NCI-H2227 (cell line): ENCODE measurements around the gene CDCP1.

ENCODE experiments used
- DNase-seq: peaks from one replicate; lab custom pipeline; 2025; ENCODE audit not compliant: unreplicated experiment; lab: John Stamatoyannopoulos, UW

CDCP1 gene, protein sequence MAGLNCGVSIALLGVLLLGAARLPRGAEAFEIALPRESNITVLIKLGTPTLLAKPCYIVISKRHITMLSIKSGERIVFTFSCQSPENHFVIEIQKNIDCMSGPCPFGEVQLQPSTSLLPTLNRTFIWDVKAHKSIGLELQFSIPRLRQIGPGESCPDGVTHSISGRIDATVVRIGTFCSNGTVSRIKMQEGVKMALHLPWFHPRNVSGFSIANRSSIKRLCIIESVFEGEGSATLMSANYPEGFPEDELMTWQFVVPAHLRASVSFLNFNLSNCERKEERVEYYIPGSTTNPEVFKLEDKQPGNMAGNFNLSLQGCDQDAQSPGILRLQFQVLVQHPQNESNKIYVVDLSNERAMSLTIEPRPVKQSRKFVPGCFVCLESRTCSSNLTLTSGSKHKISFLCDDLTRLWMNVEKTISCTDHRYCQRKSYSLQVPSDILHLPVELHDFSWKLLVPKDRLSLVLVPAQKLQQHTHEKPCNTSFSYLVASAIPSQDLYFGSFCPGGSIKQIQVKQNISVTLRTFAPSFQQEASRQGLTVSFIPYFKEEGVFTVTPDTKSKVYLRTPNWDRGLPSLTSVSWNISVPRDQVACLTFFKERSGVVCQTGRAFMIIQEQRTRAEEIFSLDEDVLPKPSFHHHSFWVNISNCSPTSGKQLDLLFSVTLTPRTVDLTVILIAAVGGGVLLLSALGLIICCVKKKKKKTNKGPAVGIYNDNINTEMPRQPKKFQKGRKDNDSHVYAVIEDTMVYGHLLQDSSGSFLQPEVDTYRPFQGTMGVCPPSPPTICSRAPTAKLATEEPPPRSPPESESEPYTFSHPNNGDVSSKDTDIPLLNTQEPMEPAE

DNA sequence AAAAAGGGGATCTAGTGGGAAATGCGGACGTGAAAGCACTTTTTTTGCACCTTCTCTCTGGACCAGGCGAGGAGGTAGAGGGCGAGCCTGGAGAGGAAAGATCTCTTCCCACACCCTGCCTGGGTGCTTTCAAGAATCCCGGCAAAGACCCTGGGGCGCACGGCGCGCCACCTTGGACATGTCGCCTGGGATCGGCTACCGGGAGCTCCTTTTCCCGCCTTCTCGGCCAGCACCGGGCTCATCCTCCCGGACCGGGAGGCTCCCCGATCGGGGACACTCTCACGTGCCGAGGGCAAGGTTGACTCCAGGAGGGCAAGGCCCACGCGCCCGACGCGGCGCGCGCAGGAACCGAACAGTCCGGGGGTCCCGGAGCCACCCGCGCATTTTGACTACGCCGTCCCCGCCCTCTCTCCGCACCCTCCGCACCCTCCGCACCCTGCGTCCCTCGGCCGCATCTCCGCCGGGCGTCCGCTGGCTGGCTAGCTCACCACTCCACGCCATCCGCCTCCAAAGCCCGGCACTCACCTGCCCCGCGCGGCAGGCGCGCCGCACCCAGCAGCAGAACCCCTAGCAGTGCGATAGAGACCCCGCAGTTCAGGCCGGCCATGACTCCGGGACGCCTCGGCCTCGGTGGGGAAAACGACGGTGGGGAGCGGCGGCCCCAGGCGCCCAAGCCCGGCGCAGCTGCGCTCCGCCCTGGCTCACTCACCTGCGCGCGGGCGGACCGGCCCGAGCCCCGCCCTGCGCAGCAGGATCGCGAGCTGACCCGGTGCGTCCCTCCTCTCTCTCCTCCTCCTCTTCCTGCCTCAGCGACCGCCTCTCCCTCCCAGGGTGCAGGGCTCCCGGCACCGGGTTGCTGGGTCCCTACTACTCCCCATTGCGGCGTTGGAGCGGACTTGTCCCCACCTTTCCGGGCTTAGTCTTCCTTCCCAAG, at the start of gene CDCP1:
Gene CDCP1, minus strand, starts transcription at position 698 of the 934 bp plus-strand sequence. Its CDS starts 91 bp downstream, at position 607.
- no peak for DNase-seq

DNA sequence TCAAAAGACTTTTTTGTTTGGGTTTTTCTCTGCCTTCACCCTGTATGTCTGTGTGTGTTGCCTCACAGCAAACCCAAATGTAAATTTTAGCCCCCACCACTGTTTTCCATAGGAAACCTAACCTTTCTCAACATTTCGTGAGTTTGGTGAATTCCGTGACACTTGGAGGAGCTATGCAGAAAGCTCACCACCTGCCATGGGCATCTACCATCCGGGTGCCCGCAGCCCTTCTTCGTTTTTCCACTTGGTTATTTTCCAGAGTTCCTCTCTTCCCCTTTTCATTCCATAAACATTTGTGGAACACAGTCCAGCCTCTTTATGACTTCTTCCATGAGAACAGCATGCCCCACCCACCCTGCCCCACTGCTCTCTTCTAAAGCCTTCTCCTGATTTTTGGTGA, 48.6 kb upstream of the CDCP1 start:
- no peak for DNase-seq

DNA sequence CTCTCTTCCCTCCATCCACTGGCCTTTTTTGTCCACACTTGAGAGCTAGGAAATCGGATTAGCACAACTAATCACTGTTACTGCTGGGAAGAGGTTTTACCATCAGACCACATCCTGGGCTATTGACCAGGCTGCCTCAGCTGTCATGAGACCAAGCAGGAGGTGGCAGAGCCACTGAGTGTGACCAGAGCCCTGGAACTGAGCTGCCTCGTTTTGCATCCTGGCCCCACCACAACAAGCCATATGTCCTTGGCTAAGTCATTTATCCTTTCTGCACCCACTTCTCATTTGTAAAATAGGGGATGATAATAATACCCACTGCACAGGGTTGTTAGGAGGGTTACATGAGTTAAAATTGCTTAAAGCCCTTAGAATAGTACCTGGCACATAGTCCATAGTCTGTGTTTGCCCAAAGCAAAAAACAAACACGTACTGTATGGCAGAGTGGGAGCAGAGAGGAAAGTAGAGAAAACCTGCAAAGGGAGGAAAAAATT, 45.8 kb upstream of the CDCP1 start:
- DNase-seq: no peak

DNA sequence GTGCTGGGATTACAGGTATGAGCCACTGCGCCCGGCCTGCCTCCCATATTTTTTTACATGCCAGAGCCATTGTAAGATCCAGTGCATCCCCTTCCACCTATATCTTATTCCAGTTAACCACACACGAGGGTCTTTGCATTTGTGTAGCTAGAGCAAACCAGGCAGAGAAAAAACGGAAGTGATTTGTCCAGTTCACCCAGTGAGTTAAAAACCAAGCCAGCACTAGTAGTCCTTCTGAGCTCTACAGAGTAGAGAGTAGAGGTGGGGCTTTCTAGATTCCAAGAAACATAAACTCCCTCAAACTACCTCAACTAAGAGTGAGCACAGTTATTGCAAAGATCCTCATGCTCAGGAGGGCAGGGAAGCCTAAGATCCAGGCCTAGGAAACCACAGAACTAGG, 45.2 kb upstream of the CDCP1 start:
- no peak for DNase-seq

DNA sequence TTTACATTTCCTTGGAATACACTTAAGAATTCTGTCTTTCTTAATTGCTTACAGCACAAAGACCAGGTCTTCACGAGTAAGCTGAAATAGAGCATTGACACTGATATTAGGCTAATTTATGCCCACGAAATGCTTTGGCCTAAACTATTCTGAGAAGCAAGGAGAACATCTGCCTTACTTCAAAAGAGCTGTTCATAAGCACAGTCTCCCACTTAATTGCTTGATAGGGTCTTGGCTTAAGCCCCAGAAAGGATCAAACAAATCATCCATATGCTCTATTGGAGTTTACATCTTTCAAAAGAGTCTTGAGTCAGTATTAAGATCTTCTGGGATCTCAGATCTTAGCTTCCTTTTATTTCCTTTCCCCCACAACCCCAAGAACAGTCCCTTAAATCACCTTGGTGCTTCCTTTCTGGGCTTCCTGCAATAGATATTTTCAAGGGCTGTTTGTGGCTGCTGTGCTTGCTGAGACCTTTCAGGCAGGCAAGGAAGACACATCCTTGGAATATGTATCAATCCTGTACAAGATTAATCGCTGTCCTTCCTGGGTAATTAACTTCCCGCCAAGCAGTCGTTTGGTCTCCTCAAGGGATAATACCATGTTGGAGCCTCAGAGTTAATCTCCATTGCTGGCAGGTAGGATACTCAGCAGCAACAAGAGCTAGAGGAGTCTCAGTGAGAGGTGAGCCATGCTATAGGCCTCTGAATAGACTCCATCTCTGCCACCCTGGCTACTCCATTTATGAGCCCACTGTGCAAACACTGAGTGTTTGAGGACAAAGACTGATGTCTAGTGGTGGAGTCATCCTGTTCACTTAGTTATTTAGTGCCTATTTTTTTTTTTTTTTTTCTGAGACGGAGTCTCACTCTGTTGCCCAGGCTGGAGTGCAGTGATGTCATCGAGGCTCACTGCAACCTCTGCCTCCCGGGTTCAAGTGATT, 42.8 kb upstream of the CDCP1 start:
- DNase-seq: peak; percentile 31

DNA sequence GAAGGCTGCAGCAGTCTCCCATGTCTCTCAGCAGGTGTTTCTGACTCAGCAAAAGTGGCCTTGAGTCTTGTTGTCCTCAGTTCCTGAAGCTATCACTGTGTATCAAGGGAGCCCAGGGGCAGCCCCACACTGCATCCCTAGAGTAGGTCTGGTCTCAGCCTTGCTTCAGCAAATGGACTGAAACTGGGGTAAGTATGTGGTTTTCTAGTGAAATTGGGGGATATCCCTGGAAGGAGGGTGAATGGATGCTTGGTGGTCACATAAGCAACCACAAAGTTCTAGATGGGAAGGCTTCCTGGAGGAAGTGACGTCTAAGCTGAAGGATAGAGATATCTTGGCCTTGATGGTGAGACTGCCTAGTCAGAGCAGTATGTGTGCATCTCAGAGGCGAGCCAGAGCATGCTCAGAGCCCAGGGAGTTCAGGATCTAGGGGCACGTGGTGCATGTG, 41.5 kb upstream of the CDCP1 start:
- DNase-seq: no peak

DNA sequence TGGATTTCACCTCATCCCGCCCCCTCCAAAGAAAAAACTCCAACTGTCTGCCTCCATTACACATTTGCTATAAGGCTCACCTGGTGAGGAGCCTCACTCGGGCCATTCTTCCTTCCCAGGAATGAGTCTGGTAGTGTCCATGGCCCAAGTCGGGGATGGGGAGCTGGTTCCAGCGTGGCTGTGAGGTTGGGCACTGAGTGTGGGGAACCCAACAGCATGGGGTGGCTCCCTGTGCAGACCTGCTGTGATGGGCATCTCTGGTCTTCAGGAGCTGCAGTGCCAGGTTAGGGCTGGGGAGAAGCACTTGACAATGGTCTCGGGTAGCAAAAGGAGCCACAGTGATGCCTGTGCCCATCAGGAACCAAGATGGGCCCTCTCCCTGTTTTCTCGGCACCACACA, 40.7 kb upstream of the CDCP1 start:
- DNase-seq: no peak

DNA sequence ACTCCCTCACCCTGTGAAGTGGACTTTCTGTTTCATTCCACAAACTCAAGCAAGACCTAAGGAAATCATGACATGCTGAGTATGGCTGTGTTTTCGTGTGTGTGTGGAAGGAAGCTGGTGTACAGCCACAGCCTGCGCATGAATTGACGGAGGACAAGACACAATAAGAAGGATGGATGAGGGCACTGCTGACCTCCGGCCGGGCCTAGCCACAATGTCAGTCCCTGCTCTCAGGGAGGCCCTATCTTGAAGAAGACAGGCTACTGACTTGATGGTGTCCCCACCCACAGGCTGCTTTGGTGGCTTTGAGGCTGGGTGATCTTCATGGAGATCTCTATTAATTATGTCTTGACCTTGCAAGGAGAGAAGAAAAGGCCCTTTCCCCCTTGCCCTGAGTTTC, 39.3 kb upstream of the CDCP1 start:
- no peak for DNase-seq

DNA sequence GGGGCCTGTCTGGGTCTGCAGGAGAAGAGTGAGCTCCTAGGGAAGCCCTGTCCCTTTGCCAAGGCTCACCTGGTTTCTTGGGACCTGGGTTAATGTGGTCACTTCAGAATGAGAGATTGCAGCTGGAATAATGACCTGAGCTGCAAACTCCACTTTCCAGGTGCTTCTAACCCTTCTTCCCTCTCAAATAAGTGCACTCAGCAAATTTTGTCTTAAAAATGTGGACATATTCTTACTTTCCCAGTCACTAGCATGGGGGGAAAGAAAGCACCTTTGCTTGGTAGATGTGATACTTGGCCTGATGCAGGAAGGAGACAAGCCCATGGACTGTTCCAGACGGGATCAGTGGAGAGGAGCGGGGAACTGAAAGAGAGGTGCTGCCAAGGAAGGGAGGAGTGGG, 38.9 kb upstream of the CDCP1 start:
- DNase-seq: no peak

DNA sequence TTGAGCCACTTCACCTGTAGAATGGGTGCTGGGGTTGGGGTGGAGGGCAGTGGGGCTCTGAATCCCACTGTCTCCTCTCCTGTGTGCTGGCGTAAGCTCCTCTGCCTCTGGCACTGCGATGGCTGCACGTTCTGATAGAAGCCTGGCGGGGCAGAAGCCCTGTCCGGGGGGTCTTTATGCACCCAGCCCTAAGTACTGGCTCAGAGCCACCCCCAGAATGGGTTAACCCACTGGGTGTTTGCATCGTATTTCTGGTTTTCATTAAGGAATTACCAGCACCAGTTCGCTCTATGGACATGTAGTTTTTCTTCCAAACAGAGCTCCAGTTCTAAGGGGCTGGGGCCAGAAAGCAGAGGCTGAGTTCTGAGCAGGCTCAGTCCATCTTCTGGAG, 37.7 kb upstream of the CDCP1 start:
- no peak for DNase-seq

DNA sequence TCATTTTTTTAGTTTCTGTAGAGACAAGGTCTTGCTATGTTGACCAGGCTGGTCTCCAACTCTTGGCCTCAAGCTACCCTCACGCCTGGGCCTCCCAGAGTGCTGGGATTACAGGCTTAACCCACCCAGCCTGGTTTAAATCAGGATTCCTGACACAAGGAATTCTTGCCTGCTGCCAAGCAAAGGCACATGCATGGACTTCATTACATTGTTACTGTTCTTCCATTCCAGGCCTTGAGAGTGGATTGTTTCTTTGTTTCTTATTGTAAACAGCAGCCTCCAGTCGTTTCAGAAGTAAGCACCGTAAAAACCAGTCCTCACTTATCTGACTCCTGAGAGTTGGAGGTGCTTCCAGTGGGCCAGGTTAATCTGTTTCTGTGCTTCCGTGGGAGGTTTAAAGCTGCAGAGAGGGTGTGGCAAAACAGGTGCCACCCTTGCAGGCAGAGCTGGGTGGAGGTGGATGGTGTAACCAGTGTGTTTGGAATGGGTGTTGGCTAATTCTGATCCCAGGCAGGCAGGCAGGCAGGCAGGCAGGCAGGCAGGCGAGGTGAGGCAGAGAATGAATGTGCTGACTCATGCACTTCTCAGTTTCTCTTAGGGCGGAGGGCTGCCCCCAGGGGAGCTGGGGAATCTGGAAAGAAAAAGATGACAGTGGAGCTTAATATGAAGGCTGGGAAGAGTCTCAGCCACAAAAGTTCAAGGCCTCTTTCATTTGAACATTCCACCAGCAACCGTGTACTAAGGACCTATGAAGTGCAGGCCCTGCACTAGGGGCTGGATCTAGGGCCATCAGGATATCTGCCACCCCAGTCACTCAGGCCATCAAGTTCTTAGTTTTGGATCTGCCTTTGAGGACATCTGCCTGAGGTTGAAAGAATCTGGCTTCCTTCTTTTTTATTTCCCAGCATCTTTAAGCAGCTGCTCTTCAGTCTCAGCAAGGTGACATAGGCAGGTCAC, 37.0 kb upstream of the CDCP1 start:
- no peak for DNase-seq

DNA sequence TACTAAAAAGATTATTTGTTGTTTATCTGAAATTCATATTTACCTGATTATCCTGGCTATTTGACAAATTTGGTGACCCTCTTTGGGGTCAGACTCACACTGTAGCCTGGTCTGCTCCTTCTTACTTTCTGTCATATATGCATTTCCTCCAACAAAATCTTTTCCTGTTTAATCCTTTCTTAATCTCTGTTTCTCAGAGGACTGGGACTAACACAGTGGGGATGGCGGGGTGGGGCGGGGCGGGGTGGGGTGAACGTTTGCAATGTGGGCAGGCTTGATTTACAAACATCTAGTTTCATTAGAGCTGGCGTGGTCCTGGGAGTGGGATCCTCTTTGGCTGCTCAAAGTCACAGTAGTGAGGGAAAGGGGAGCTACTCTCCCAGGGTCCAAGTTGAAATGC, 35.3 kb upstream of the CDCP1 start:
- DNase-seq: no peak

DNA sequence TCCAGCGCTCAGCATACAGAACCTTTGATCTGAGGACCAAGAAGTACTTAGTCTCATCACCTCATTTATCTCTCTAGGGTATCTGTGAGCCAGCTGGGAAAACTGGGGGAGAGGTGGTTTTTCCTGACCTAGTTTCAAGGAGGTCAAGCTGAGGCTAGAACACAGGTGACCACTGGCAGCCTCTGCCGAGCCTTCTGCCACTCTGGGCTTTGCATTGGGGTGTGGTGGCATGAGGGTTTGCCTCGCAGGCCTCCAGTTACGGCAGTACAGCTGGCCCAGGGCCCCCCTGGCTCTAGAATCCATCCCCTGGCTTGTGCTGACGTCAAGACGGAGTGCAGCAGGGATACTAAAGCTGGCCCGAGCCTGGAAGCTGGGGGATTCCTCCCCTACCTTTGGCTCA, 34.7 kb upstream of the CDCP1 start:
- no peak for DNase-seq

DNA sequence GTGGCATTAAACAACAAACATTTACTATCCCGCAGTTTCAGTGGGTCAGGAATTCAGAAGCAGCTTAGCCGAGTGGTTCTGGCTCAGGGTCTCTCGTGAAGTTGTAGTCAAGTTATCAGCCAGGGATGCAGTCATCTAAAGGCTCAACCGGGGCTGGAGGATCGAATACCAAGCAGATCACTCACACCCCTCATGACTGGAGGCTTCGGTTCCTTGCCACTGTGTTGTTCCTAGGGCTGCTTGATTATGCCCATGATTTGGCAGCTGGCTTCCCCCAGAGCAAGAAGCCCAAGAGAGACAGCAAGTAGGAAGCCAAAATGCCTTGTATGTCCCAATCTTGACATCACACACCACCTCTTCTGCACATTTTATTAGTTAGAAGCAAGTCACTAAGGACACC, 33.9 kb upstream of the CDCP1 start:
- DNase-seq: no peak

DNA sequence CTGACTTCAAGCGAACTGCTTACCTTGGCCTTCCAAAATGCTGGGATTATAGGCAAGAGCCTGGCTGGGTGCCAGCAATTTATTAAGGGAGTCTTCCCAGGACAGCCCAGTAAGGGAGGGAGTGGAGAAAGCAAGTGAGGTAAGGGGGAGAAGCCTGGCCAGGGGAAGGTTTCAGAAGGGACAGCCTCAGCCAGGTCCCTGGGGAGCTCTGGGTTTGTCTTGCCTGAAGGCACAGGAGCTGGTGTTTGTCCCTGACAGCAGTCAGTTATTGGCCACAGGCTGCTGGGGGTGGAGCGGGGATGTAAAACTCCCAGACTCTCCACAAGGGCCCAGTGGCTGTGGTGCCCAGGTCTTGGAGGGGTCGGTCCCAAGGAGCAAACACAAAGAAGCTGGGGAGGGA, 33.0 kb upstream of the CDCP1 start:
- no peak for DNase-seq

DNA sequence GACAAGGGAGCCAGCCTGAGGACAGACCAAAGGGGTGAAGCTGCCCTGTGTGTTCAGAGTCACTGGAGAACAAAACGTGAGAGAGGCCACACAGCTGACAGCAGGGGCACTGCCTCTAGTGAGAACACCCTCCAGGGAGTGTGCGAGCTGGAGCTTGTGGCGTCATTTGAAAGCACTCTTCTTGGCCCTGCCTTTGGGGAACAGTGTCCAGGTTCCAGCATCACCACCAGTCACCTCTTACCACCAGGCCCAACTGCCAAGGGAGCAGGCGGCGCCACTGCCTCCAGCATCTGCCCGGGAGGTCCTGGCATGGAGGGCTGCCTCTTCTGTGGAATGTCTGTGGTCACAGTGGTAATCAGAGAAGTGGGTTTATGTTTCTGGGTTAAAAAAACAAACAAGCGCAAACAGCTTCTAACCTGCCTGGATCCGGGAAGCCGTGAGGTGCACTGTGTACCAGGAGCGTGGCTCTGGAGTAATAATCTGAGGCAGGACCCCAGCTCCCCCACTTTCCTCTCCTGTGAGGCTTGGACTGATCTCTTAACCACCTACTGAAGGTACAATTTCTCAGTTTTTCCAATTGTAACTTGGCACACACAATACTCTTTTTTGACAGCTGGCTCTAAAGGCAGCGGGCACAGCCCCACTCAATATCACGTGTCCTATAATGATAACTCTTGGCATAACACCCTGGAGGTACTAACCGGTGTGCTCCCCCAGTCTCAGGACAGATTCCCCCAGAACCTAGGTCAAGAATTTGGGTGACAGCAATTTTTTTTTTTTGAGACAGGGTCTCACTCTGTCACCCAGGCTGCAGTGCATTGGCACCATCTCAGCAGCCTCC, 32.2 kb upstream of the CDCP1 start:
- DNase-seq: no peak

DNA sequence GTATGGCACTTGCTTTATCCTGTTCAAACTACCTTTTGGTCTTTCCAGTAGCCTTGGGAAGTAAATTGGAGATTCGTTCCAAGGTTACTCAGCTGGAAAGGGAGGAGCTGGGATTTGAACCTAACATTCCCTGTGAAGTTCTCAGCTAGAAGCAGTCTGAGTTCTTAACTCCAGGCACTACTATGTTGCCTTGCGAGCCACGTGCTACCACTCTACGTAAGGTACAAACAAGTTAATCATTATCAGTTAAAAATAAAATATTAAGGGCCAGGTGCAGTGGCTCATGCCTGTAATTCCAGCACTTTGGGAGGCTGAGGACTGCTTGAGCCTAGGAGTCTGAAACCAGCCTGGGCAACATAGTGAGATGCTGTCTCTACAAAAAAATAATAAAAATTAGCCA, 30.7 kb upstream of the CDCP1 start:
- no peak for DNase-seq

DNA sequence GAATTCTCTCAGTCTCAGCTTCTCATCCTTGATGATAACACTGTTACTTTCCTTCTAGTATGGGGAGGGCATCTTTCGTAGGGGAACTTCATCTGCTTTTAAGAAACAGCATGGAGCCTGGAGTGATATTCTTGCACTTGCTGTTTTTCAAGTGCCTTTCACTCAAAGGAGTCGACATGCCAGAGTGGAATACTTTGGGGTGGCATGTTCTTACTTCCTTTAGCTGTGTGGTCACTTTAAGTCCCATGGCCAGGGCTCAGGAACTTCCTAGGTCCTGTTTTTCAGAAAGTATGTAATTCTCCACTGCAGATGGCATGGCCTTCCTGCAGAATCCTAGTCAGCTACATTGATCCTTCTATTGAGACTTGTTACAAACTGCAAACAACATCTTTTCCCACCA, 28.1 kb upstream of the CDCP1 start:
- no peak for DNase-seq
